Stomach (tissue), 4 donors: Measurements from ENCODE around the gene ANAPC2.

Experiments used
- POLR2A ChIP-seq, 4 donors: fragments of 450-650 bp; IDR thresholded peaks; one replicate each; pipeline ENCODE4 v1.6.1; 2016; ENCODE audit warnings: antibody characterized with exemption in 4 of 4, control low read depth in 2 of 4, mild to moderate bottlenecking in 1 of 4, moderate library complexity in 1 of 4
- TF ChIP-seq, protein P1 (sequence below), 7 experiments: fragments of 450-650 bp in 4 of 7; fragments of 200-600 bp in 3 of 7; sonication (generic) in 3 of 7; IDR thresholded peaks; one replicate each; pipeline ENCODE4 v1.5.1; 2016 to 2019; ENCODE audit warnings: antibody characterized with exemption in 7 of 7, control low read depth in 2 of 7, mild to moderate bottlenecking in 1 of 7

DNA sequence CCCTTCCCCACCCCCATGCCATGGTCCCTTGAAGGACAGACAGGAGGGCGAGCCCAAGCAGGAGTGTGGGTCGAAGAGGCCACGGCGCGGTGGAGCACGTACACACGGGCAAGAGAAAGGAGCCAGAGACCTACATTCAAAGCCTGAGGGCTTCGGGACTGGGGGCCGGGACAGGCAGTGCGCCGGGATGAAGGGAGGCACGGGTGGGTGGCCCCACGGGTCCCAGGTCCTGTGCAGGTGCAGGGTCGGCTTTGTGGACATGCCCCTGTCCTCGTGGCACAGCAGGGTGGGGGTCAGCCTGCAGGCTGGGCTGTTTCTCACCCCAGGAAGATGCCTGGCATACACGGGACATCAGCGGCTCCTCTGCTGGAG is 28.3 kb downstream of the ANAPC2 start:
- TF ChIP-seq, protein P1, sequence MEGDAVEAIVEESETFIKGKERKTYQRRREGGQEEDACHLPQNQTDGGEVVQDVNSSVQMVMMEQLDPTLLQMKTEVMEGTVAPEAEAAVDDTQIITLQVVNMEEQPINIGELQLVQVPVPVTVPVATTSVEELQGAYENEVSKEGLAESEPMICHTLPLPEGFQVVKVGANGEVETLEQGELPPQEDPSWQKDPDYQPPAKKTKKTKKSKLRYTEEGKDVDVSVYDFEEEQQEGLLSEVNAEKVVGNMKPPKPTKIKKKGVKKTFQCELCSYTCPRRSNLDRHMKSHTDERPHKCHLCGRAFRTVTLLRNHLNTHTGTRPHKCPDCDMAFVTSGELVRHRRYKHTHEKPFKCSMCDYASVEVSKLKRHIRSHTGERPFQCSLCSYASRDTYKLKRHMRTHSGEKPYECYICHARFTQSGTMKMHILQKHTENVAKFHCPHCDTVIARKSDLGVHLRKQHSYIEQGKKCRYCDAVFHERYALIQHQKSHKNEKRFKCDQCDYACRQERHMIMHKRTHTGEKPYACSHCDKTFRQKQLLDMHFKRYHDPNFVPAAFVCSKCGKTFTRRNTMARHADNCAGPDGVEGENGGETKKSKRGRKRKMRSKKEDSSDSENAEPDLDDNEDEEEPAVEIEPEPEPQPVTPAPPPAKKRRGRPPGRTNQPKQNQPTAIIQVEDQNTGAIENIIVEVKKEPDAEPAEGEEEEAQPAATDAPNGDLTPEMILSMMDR (IDR thresholded peaks at IDR 0.05) = no peak
- TF ChIP-seq POLR2A (IDR thresholded peaks at IDR 0.05) = no peak
